NCI-H1048 (cell line): ENCODE data around the gene GPR84.
A peak's percentile ranks its signal among the peaks of the same experiment; 100 is the strongest.
"Not testable (repeated sequence)": the region's sequence is repeated elsewhere in the genome, so short reads cannot be mapped to it uniquely, and the experiment has no call there.

Experiments
- DNase-seq: peaks from one replicate; lab custom pipeline; 2025; lab: John Stamatoyannopoulos, UW

GPR84 gene

GRCh38 chr12:54325442-54326109 is 38.7 kb downstream of the GPR84 start:
- not testable (repeated sequence) for DNase-seq

- peak; percentile 97 for DNase-seq
Observed at GRCh38 chr12:54324617-54325441, 39.5 kb downstream of the GPR84 start, which contains the start of gene COPZ1. Gene COPZ1, plus strand, starts transcription at chr12:54325131. Its CDS starts 33 bp downstream, at chr12:54325164.

GRCh38 chr12:54321363-54321762 is 42.9 kb downstream of the GPR84 start:
- no peak for DNase-seq
